ENCODE data around the gene ADCY2. TPM values are rescaled to one million over a fixed set of nuclear protein-coding genes. Genes with fewer than 3 reads are reported as not detected.

Gene ADCY2
- total RNA-seq, 2 experiments from 2014 or later, result not detected

DNA sequence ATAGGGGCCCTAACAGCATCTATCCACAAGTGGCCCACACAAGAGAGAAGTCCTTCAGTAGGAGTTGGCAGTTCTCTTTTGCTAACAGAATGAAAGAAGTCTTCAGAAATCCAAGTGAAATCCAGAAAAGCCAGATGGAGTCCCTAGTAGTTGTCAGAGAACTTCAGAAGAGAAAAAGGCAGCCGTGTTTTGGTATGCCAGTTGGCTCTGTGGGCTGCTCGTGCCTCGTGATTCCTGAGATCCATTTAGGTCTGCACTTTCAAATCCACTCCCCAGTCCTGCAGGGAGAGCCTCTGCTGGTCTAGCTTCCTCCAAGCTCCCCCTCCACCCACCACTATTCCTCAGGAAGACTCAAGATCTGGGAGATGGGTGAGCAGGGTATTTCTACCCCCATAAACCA lies 386.0 kb downstream of the ADCY2 start:
- no TSS peak for BruUV-seq (replicated peaks)
- DNase-seq (ENCODE audit: low spot score), result no peak
- H2AFZ ChIP-seq (ENCODE audit: low read length), result no peak overlapping the region
- H3K4me3 ChIP-seq (ENCODE audit: low read depth, low read length, poor library complexity, severe bottlenecking), result no peak overlapping the region
- H3K79me2 ChIP-seq (ENCODE audit: insufficient read depth, low read depth, low read length), result no peaks in the 10 kb centered on the region
- H3K9me3 ChIP-seq (ENCODE audit: low read length), result no peaks in the 10 kb centered on the region
- intact Hi-C loops (cut with micrococcal nuclease; ENCODE audit: unreplicated experiment), result no loop called here
- CTCF ChIA-PET (ENCODE audit: unreplicated experiment), result no interaction called here
- H4K20me1 ChIP-seq (ENCODE audit: insufficient read depth, low read length), result no peaks in the 10 kb centered on the region
- TF ChIP-seq EZH2phosphoT487 (IDR thresholded peaks at IDR 0.05; ENCODE audit: borderline replicate concordance, low read depth, low read length), result no peak
- TF ChIP-seq, protein P1, sequence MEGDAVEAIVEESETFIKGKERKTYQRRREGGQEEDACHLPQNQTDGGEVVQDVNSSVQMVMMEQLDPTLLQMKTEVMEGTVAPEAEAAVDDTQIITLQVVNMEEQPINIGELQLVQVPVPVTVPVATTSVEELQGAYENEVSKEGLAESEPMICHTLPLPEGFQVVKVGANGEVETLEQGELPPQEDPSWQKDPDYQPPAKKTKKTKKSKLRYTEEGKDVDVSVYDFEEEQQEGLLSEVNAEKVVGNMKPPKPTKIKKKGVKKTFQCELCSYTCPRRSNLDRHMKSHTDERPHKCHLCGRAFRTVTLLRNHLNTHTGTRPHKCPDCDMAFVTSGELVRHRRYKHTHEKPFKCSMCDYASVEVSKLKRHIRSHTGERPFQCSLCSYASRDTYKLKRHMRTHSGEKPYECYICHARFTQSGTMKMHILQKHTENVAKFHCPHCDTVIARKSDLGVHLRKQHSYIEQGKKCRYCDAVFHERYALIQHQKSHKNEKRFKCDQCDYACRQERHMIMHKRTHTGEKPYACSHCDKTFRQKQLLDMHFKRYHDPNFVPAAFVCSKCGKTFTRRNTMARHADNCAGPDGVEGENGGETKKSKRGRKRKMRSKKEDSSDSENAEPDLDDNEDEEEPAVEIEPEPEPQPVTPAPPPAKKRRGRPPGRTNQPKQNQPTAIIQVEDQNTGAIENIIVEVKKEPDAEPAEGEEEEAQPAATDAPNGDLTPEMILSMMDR (conservative IDR thresholded peaks at IDR 0.05; ENCODE audit: low read length), result no peak
- no peaks in the 10 kb centered on the region for H3K9me2 ChIP-seq (ENCODE audit: insufficient read depth, low read length)
- no peak overlapping the region for H3K4me2 ChIP-seq (ENCODE audit: low read length)
- H3K36me3 ChIP-seq (ENCODE audit: insufficient read depth, low read length), result no peaks in the 10 kb centered on the region
- H3K27ac ChIP-seq (ENCODE audit: low read depth, low read length, poor library complexity, severe bottlenecking), result no peak overlapping the region
- H3K4me1 ChIP-seq (ENCODE audit: insufficient read depth, low read length, poor library complexity, severe bottlenecking), result no peaks in the 10 kb centered on the region
- POLR2A ChIA-PET, result no interaction called here

DNA sequence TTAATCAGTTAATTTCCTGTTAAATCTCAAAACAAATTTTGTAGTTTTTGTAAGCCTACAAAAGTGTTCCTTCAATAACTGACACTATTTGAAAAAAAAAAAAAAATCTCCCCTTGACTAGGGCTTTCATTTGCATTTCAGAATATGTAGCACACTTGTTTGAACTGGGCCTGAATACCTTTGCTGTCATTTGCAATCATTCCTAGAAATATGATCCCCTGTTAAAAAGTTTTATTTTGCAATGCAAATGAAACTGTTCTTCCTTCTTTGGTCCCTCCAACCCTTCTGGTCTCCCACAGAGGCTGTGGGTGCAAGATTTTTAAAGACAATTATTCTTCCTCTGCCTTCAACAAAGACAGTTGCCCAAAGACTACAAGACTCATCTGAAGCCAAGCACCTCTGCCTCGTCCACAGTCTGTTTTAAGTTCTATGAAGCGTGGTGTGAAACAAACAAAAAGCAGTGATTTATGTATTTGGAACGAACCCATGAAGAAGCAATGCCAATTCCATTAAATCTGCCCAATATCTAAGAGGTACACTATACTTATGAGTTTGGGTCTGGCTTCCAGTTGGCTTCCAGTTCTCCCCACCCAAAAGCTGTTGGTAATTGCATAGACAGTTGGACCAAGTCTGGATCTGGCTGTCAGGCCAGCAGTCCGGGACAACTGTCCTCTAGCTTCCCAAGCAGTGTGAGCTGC lies 388.9 kb downstream of the ADCY2 start:
- H3K4me3 ChIP-seq (ENCODE audit: low read depth, low read length, poor library complexity, severe bottlenecking), result no peak overlapping the region
- H3K27ac ChIP-seq (ENCODE audit: low read depth, low read length, poor library complexity, severe bottlenecking), result no peak overlapping the region
- H2AFZ ChIP-seq (ENCODE audit: low read length), result no peak overlapping the region
- TF ChIP-seq, protein P1 (conservative IDR thresholded peaks at IDR 0.05; ENCODE audit: low read length), result no peak
- TF ChIP-seq EZH2phosphoT487 (IDR thresholded peaks at IDR 0.05; ENCODE audit: borderline replicate concordance, low read depth, low read length), result no peak
- ChIA-PET POLR2A (no interaction called here), CTCF (ENCODE audit: unreplicated experiment) (no interaction called here)
- no peaks in the 10 kb centered on the region for H3K79me2 ChIP-seq (ENCODE audit: insufficient read depth, low read depth, low read length)
- H4K20me1 ChIP-seq (ENCODE audit: insufficient read depth, low read length), result no peaks in the 10 kb centered on the region
- H3K9me2 ChIP-seq (ENCODE audit: insufficient read depth, low read length), result no peaks in the 10 kb centered on the region
- DNase-seq (ENCODE audit: low spot score), result no peak
- no peaks in the 10 kb centered on the region for H3K9me3 ChIP-seq (ENCODE audit: low read length)
- intact Hi-C loops (cut with micrococcal nuclease; ENCODE audit: unreplicated experiment), result no loop called here
- no peaks in the 10 kb centered on the region for H3K4me1 ChIP-seq (ENCODE audit: insufficient read depth, low read length, poor library complexity, severe bottlenecking)
- no peaks in the 10 kb centered on the region for H3K36me3 ChIP-seq (ENCODE audit: insufficient read depth, low read length)
- no TSS peak for BruUV-seq (replicated peaks)
- H3K4me2 ChIP-seq (ENCODE audit: low read length), result no peak overlapping the region

DNA sequence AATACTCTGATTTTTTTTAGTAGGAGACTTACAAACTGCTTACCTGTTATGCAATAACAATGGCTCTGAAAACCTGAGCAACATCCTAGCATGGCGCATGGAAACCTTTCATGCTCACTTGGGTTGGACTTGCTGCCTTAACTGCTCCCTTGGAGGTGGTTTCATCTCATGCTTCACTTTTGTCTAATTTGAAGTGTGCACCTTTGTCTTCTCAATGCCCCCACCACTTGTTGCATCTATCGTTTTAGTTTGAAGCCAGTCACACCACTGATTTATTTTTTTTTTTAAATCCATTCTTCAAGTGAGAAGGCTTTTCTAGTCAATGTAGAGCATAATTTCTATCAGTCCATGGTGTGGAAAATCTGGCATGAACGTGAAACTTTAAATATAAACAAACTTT lies 391.8 kb downstream of the ADCY2 start:
- Histone ChIP-seq H3K9me3 (ENCODE audit: low read length) (no peaks in the 10 kb centered on the region), H3K27ac (ENCODE audit: low read depth, low read length, poor library complexity, severe bottlenecking) (no peak overlapping the region), H3K36me3 (ENCODE audit: insufficient read depth, low read length) (no peaks in the 10 kb centered on the region), H3K4me2 (ENCODE audit: low read length) (no peak overlapping the region), H2AFZ (ENCODE audit: low read length) (no peak overlapping the region), H3K4me3 (ENCODE audit: low read depth, low read length, poor library complexity, severe bottlenecking) (no peak overlapping the region), H3K9me2 (ENCODE audit: insufficient read depth, low read length) (no peaks in the 10 kb centered on the region), H3K4me1 (ENCODE audit: insufficient read depth, low read length, poor library complexity, severe bottlenecking) (no peaks in the 10 kb centered on the region), H3K79me2 (ENCODE audit: insufficient read depth, low read depth, low read length) (no peaks in the 10 kb centered on the region), H4K20me1 (ENCODE audit: insufficient read depth, low read length) (no peaks in the 10 kb centered on the region)
- intact Hi-C loops (cut with micrococcal nuclease; ENCODE audit: unreplicated experiment), result no loop called here
- POLR2A ChIA-PET, result no interaction called here
- DNase-seq (ENCODE audit: low spot score), result no peak
- TF ChIP-seq EZH2phosphoT487 (IDR thresholded peaks at IDR 0.05; ENCODE audit: borderline replicate concordance, low read depth, low read length), result no peak
- CTCF ChIA-PET (ENCODE audit: unreplicated experiment), result no interaction called here
- BruUV-seq (replicated peaks), result no TSS peak

Measured in OCI-LY7 (cell line).